ENCODE measurements around the gene FNIP2. TPM values are rescaled to one million over a fixed set of nuclear protein-coding genes. Genes with fewer than 3 reads are reported as not detected.
"Not testable (repeated sequence)": the region's sequence is repeated elsewhere in the genome, so short reads cannot be mapped to it uniquely, and the experiment has no call there.

Gene FNIP2
- total RNA-seq, 1 donor from 2014 or later = 10.2 TPM

- ATAC-seq = not testable (repeated sequence)
Measured at GRCh38 chr4:158927774-158928173, 158.9 kb downstream of the FNIP2 start.

- ATAC-seq = no peak
Measured at GRCh38 chr4:158929939-158930638, 161.3 kb downstream of the FNIP2 start.

- ATAC-seq = peak; percentile 59
Measured at GRCh38 chr4:158930639-158930972, 161.8 kb downstream of the FNIP2 start.

GRCh38 chr4:158933236-158933635 lies 164.4 kb downstream of the FNIP2 start:
- no peak for ATAC-seq

GRCh38 chr4:158934996-158935669 lies 166.3 kb downstream of the FNIP2 start:
- ATAC-seq = no peak

- ATAC-seq = no peak
Measured at GRCh38 chr4:158936238-158936637, 167.4 kb downstream of the FNIP2 start.

- no peak for ATAC-seq
Measured at GRCh38 chr4:158938220-158939044, 169.6 kb downstream of the FNIP2 start.

GRCh38 chr4:158940271-158940670 lies 171.4 kb downstream of the FNIP2 start:
- no peak for ATAC-seq

GRCh38 chr4:158941321-158941720 lies 172.5 kb downstream of the FNIP2 start:
- no peak for ATAC-seq

GRCh38 chr4:158941895-158942294 lies 173.1 kb downstream of the FNIP2 start:
- ATAC-seq = no peak

GRCh38 chr4:158945529-158946108 lies 176.8 kb downstream of the FNIP2 start:
- no peak for ATAC-seq

- no peak for ATAC-seq
Measured at GRCh38 chr4:158946825-158947224, 178.0 kb downstream of the FNIP2 start.

- ATAC-seq = no peak
Measured at GRCh38 chr4:158948071-158948470, 179.2 kb downstream of the FNIP2 start.

- peak; percentile 28 for ATAC-seq
Measured at GRCh38 chr4:158949099-158949498, 180.3 kb downstream of the FNIP2 start.

GRCh38 chr4:158952221-158952774 lies 183.5 kb downstream of the FNIP2 start:
- ATAC-seq = not testable (repeated sequence)

GRCh38 chr4:158956345-158956744 lies 187.5 kb downstream of the FNIP2 start:
- ATAC-seq = not testable (repeated sequence)

- not testable (repeated sequence) for ATAC-seq
Measured at GRCh38 chr4:158956918-158957317, 188.1 kb downstream of the FNIP2 start.

Other genes starting within 250 kb of the FNIP2 start
- gene RXFP1, start 247.1 kb upstream of the FNIP2 start, total RNA-seq = 0.12 TPM
- gene C4orf46, start 97.1 kb upstream of the FNIP2 start, total RNA-seq = 2.1 TPM
- 30.4 TPM for gene ETFDH, start 96.7 kb upstream of the FNIP2 start, total RNA-seq
- 12.0 TPM for gene PPID, start 45.6 kb upstream of the FNIP2 start, total RNA-seq